Activated CD8-positive, alpha-beta memory T cell treated with anti-CD3 and anti-CD28 coated beads, Interleukin-2, amount 50 U/mL, for 24 hours (primary cell): Measurements from ENCODE around the gene ATP6V0E1.

Experiments used
- DNase-seq: peaks from one replicate; pipeline ENCODE4 v3.0.0-alpha.2; 2020; ENCODE audit errors: extremely low read depth

ATP6V0E1 gene

DNA sequence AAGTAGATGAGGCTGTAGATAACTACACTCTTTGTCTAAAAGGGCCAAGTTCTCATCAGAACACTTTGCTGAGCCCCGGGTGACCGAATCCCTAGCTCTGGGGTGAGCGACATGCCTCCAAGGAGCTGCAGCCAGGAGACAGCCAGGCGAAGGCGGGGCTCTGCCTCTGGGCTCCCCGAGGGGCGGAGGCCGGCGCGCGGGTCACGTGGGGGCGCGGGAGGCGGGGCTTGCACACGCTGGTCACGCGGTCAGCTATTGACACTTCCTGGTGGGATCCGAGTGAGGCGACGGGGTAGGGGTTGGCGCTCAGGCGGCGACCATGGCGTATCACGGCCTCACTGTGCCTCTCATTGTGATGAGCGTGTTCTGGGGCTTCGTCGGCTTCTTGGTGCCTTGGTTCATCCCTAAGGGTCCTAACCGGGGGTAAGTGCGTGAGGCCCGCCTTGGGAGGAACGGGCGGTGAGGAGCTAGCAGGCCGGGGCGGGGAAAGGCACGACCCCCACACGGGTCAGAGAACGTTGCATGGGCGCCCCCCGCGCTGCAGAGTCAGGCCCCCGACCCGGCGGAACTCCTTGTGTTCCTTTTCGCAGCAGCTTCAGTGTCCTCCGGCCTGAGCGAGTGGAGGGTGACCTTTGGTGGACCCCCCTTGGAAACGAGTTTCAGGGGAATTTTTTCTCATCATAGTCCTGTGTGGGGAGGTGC is at the start of gene ATP6V0E1:
TSS of gene ATP6V0E1 (plus strand) at position 230 of the 702 bp plus-strand sequence. CDS start at position 320, 90 bp downstream.
- peak; percentile 78 for DNase-seq

DNA sequence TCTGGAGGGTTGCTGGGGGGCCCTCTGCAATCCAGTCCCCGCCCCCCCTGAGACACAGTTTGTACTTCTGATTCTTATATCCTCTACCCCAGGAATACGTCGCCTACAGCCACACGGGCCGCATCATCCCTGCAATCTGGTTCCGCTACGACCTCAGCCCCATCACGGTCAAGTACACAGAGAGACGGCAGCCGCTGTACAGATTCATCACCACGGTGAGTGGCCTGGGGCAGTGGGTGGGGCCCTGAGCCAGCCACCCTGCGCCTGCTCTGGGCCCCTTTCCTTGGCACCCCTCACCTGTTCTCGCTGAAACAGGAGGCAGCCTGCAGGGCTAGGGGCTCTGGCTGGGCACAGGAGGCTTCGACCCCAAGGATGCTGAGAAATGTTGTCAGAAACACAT is 48.5 kb upstream of the ATP6V0E1 start:
- no peak for DNase-seq

DNA sequence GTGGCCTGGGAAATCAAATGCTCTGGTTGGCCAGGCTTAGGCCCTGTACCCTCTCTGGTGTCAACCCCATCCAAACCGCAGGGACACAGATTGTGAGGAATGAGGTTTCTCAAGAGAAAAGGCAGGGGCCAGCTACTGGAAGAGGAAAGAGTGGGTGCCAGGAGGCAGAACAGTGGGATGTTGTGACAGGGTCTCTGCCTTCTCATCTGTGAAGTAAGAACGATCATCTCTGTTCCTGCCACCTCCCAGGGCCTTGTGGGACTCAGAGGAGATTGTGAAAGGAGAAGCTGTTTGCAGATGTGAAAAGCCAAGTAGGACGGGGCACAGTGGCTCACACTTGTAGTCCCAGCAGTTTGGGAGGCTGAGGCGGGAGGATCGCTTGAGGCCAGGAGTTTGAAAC is 47.2 kb upstream of the ATP6V0E1 start:
- DNase-seq: no peak

DNA sequence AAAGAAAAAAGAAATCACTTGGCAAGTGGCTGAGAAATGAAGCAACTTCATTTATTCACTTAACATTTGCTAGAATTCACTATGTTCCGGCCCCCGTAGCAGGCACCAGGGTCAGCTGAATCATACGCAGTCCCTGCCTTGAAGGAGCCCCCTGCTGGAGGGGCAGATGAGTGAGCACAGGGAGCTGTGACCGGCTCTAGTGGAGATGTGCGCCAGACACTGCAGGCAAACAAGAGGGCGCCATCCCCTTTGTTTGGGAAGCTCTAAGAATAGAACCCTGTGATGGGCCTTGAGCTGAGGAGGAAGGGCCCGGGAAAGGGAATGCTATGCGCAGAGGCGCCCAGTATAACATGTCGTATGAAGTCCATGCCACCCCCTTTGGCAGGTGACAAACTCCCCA is 44.5 kb upstream of the ATP6V0E1 start:
- DNase-seq: no peak

DNA sequence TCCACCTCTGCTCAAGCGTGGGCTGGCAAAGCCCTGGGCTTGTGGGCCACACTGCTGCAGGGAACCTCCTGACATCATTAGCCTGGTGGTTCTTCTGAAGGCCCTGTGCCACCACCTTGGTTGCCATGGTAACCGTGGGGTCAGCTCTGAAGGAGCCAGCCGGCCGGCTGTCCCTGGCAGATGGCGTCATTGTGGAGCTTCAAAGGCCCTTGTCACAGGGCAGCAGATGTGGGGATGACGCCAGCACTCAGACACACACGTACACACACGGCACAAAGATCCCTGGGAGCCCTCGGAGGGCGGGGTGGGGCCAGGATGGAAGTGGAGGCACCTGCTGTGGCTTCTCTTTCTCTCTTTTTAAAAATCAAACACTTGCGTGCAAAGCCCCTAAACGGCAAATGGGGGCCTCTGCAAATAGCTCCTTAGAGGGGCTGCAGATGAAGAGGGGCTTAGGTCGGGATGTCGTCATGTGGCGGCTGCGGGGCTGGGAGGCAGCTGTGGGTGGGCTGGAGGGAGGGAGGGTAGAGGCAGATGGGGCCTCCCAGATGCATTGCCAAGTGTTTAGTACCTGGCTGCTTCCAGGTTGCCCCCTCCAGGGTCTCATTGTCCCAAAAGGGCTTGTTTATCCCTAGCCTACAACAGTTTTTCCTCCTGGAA is 43.8 kb upstream of the ATP6V0E1 start:
- no peak for DNase-seq

DNA sequence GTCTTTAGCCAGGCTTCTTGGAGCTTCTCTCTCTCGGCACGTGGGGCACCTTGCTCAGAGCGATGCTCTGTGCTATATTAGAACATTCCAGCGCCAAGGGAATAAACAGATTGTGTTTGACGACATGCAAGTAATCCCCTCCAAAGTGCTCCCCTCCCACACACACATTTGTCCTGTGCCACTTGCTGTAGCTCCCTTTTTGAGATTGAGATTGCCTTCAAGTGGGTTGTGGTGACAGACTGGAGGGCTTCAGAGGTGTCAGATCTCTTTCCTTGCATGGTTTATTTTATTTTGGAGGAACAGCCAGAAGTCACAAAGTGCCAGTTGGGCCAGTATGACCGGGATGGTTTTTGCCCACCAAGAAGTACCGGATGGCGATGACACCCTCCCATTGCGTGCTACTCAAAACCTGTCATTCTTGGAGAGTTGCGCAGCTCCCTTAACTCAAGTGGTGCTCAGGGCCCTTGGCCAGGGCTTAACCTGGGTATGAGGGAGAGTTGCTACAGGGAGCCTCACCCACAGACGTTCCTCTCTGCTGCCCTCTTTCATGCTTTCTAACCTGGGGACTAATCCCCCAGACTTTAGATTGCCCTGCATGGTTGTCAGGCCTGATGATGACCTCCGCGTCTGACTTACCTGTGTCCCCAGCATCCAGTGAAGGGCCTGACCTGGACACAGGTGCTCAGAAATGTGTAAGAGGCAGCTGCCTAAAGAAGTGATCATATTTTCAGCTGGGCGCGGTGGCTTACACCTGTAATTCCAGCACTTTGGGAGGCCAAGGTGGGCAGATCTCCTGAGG is 43.1 kb upstream of the ATP6V0E1 start:
- DNase-seq: no peak

DNA sequence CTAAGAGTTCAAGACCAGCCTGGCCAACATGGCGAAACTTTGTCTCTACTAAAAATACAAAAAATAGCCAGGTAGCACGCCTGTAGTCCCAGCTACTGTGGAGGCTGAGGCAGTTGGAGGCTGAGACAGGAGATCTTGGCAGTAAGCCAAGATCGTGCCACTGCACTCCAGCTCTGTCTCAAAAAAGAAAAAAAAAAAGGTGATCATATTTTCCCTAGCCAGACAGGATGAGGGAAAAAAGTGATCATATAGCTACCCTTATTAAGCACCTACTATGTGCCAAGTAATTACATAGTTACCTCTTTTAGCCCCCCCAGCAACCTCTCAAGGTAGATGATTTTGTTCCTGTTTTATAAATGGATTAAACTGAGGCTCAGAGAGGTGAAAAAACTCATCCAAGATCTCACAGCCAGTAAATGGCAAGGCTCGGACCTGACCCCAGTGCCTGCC is 42.5 kb upstream of the ATP6V0E1 start:
- no peak for DNase-seq

DNA sequence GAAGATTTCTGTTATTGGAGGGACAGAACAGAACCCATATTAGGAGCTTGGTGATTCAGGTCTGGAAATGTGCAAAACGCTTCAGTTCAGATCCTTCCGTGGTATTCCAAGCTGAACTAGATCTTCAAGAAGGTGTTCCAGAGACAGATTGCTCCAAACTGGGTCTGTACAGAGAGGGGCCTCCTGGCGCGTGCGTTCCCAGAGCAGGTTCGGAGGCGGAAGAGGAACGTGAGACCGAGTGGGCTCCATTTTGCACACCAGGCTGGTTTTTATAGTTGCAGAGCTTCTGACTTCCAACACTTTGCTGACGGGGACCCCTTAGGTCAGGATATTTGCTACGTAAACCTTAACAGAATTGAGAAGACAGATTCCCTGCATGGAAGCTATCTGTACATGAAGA is 41.0 kb upstream of the ATP6V0E1 start:
- DNase-seq: no peak

DNA sequence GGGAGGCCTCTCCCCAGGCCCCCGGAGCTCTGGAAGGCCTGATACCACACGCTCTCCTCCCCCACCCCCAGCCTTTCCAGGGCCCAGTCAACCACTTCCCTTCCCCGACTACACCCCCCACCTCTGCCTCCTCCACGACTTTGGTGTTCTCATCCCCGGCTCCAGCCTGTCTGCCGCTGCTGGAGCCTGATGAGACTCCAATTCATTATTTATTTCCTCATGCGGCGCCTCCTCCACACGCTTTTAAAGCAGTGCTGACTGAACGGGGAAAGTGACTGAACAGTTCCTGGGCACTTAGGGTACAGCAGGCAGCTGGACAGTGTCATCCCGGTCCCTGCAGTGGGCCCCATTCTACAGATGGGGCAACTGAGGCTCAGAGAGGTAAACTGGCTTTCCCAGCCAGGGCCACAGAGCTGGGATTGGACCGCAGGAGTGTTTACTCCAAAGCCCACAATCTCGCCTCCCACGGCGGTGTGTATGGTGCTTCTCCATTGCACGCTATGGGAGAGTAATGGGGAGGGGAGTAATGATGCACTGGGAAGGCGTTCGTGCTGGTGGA is 40.2 kb upstream of the ATP6V0E1 start:
- no peak for DNase-seq

DNA sequence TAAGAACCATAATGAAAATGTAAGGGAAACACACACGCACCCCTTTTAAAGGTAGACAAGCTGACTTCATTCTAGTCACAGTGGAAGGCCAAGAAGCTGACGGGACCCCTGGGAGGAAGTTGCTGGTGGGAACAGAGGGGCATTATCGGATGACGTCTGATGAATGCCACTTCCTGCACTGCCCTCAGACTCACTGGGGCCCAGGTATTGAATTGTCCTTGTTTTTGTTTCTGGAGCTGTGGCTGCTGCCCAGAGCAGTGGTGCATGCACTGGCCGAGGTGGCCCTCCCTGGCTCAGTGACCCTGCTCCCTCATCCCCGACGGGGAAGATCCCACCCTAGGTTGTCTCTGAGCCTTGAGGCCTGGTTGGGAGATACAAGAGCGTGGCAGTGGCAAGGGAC is 39.7 kb upstream of the ATP6V0E1 start:
- no peak for DNase-seq

DNA sequence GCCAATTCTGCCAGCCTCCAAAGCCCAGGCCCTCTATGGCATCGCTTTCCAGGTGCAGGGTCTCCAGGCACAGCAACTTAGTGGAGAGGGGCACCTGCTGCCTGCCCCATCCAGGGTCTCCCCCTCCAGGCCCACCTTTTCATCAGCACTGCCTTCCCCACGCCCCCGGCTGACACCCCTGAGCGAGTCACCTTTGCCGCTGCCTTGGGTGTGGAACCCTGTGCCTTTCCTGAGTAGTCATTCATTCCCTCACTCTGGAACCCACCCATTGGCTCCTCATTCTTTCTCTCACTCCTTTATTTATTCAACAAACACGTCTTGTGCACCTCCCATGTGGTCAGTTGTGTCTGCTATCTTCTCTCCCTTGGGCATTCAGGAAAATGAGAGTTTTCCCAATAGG is 38.8 kb upstream of the ATP6V0E1 start:
- DNase-seq: no peak

DNA sequence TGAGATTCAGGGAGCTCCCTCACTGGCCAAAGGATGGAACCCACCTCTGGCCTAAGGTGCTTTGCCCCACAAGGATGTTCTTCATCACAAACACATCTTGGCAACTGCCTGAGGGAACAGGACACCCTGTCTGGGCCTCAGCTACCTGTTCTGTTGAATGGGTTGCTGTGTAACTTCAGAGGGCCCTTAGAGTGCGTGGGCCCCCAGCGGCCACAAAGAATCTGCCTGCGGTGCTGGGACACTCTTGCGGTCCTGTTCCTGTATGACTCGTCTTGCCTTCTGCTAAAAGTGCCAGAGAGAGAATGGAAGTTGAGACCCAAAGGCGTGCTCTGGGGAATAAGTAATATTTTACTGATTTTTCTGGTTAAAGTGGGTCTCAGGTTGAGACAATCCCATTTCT is 38.4 kb upstream of the ATP6V0E1 start:
- no peak for DNase-seq

DNA sequence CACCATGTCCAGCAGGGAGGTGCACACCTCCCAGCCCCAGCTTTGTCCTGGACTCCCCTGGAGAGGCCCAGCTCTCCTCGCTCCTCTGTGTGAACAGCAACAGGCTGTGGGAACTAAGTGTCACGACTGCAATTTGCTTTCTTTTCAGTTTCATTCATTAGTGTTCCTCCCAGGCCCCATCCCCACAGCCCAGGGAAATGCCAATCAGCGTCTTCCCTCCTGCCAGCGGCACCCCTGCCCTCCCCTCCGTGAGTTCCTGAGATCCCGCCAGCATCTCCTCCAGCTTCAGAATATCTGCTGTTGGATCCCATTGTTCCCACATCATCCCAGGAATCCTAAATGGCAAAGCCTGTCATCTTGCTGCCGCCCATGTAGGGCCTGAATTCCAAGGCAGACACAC is 37.4 kb upstream of the ATP6V0E1 start:
- DNase-seq: no peak

DNA sequence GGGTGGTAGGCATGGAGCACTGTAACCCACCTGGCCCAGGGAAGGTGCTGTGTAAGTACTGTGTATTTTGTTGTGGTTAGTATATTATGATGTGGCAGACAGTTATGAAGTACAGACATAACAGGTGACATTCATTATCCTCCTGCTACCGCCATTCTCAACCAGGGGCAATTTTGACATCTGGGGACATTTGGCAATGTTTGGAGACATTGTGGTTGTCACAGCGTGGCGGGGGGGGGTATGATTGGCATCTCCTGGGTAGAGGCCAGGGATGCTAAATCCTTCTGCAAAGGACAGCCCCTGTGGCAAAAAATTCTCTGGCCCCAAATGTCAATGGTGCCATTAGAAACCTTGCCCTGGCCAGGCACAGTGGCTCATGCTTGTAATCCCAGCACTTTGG is 34.1 kb upstream of the ATP6V0E1 start:
- DNase-seq: no peak

DNA sequence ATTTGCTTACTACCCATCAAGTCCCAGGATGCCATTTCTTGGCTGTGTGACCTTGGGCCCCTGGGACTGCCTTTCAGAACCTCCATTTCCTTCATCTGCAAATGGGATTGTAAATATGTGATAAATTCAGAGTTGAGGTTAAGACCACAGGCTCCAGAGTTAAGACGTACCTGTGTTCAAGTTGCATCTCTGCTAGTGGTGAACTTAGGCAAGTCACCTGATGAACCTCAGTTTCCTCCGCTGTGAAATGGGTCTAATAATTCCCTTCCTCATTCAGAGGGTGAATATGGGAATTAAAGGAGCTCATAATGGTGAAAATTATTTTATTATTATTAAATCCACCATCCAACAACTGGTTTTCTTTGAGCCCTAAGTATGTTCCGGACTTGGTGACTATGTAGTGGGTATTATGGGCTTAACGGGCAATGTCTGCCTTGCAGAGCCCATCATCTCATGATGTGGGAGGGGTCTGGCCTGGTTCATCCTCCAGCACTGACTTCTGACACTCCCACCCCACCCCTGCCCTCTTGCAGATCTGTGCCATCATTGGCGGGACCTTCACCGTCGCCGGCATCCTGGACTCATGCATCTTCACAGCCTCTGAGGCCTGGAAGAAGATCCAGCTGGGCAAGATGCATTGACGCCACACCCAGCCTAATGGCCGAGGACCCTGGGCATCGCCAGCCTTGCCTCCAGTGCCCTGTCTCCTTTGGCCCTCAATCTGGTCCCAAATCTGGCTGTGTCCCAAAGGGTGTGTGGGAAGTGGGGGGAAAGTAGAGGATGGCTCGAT is 33.2 kb upstream of the ATP6V0E1 start:
- DNase-seq: no peak

DNA sequence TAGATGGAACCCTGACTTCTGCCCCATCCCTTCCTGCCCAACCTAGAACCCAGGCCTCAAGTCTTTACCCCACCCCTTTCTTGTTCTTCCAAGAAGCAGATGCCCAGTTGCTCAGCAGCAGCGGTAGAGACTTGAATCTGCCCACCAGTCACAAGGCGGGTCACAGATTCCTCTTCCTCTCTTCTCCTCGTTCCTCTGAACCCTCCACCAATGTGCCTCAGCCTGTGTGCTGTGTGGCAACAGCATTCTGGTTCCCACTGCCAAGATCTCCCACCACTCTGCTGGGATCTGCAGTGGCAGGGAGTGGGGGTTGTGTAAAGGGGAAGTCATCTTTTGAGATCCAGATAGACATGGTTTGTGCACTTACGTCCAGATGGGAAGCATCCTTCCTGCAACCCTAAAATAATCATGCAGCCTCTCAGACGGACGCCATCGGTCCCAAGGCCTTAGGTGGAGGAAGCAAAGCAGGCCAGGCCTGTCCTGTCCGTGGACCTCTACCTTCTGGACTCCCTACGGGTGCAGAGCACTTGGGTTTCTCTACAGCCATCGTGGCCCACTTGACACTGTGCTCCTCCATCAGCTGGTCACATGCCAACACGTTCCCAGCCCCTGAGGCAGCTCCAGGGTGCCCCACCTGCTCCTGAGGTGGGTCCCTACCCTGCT is 32.1 kb upstream of the ATP6V0E1 start:
- no peak for DNase-seq

DNA sequence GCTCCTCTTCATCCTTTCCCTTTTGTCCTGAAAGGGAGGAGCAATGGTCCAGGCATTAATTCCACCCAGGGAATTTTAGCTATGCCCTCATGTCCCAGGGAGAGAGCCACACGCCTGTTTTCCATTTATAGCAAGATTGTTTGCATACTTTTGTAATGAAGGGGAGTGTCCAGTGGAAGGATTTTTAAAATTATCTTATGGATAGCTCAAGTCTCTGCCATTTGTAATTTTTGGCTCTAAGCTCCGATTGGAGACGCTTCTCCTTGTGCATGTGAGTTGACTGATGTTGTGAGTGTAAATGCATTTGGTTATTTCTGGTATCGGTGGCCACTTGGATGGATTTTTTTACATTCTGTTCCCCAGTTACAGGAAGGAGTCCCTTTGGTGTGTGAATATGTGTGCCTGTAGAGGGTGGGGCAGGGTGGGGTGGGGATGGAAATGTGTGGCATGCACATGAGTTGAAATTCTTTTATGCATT is 31.5 kb upstream of the ATP6V0E1 start:
- DNase-seq: no peak

DNA sequence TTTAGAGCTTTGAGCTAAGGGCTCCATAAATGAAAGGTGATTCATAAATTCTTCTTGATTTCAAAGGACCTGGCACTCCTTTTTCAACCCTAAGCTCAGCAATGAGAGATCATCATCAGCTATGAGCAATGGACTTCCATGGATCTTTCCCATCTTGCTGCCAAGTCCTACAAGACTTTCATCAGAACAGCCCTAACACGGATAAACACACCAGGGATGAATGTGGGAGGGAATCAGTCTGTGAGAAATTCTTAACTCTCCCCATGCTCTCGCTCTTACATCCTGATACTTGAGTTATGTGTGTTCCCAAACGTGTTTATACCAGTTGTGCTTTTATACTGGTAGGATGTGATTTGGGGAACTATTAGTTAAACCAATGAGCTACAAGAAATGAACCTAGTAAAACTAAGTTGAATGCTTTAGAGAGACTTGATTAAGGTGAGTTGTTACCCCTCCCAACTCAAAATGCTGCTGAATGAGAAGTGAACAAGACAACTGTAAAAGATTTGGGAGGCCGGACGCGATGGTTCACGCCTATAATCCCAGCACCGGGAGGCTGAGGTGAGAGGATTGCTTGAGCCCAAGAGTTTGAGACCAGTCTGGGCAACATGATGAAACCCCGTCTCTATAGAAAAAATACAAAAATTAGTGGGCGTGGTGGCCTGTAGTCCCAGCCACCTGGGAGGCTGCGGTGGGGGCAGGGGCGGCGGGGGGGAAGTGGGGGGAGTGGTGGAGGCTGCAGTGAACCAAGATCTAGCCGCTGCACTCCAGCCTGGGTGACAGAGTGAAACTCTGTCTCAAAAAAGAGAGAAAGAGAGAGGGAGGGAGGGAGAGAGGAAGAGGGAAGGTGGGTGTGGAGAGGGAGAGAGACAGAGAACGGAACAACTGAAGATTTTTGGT is 29.5 kb upstream of the ATP6V0E1 start:
- DNase-seq: no peak

DNA sequence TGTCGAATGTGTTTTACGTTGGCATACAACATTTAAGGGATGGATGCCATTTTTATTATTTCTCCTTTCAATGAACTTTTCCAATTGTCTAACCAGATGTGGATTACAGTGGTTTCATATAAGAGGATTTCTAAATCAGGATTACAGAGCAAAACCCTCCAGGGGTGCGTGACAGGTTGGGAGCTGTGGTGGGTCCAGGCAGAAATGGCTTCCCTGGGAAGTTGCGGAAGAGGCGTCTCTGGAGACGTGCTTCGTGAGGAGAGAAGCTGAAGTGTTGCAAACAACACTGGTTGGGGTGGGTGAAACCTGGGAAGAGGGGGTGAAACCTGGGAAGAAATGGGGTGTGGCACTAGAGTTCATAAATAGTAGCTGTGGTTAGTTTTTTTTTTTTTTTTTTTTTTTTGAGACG is 28.8 kb upstream of the ATP6V0E1 start:
- DNase-seq: no peak

DNA sequence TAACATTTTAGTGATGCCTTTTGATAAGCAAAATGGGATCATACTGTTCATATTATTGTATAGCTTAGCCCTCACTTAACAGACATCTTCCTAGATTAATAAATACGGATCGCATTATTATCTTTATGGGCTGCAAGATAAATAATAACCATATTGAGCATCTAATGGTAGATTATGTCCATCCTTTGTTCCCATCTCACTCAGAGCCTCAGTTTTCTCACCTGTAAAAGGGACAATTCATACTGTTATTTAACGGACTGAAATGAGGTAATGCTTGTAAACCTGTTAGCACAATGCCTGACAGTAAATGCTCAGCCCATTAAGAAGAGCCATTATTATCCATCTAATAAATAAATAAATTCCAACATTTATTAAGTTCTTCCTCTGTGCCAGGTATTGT is 27.3 kb upstream of the ATP6V0E1 start:
- no peak for DNase-seq
